ENCODE measurements around the gene PRND. TPM values are rescaled to one million over a fixed set of nuclear protein-coding genes. Genes with fewer than 3 reads are reported as not detected.

The PRND gene
- total RNA-seq, 1 donor from 2014 or later = not detected

DNA sequence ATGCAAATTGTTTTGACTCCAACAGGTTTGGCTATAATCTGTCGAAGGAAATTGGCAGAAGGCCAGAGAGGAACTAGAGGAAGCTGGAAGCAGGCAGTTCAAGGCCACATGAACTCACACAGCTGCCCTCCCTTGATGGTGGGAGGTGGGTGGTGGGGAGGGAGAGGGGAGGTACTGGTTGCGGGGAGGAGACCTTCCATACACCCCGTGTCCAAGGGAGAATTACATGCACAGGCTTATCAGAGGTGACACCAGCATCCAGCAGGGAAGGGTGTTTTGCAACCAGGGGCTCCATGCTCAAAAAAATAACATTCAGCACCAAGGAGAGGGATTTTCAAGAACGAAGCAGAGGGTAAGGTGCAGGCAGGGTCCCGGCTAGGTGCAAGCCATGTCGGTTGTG, 9.1 kb downstream of the PRND start:
- Histone ChIP-seq H3K27ac (replicated peaks) (no peak overlapping the region), H3K9me3 (replicated peaks) (no peaks in the 10 kb centered on the region), H3K4me3 (no peak overlapping the region), H3K4me1 (peaks cover 19% of the 10 kb centered on the region), H3K27me3 (ENCODE audit: low read depth) (no peaks in the 10 kb centered on the region), H3K36me3 (no peaks in the 10 kb centered on the region)
- intact Hi-C loops (cut with micrococcal nuclease) = no loop called here
- no peak for DNase-seq
- TF ChIP-seq, protein P1, sequence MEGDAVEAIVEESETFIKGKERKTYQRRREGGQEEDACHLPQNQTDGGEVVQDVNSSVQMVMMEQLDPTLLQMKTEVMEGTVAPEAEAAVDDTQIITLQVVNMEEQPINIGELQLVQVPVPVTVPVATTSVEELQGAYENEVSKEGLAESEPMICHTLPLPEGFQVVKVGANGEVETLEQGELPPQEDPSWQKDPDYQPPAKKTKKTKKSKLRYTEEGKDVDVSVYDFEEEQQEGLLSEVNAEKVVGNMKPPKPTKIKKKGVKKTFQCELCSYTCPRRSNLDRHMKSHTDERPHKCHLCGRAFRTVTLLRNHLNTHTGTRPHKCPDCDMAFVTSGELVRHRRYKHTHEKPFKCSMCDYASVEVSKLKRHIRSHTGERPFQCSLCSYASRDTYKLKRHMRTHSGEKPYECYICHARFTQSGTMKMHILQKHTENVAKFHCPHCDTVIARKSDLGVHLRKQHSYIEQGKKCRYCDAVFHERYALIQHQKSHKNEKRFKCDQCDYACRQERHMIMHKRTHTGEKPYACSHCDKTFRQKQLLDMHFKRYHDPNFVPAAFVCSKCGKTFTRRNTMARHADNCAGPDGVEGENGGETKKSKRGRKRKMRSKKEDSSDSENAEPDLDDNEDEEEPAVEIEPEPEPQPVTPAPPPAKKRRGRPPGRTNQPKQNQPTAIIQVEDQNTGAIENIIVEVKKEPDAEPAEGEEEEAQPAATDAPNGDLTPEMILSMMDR (IDR thresholded peaks at IDR 0.05; ENCODE audit: borderline replicate concordance) = no peak

DNA sequence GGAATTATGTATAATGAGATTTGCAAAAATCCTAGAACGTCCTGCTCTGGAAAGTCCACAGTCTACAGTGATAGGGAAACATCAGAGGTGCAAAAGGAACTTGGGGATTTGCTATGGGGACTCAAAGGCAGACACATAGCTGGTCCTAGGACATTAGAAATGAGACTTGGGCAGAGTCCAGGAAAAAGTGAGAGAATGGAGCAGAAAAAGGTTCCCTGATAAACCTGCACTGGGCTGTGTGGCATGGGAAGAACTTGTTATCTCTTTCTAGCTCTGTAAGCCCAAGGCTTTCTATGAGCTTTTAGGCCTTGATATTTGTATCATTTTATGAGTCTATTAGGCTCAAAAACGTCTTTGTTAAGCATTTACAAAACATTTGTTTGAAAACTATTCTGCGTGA, 15.2 kb downstream of the PRND start:
- H3K4me1 ChIP-seq = no peaks in the 10 kb centered on the region
- no peaks in the 10 kb centered on the region for H3K9me3 ChIP-seq (replicated peaks)
- no peak overlapping the region for H3K27ac ChIP-seq (replicated peaks)
- H3K4me3 ChIP-seq = no peak overlapping the region
- intact Hi-C loops (cut with micrococcal nuclease) = no loop called here
- no peaks in the 10 kb centered on the region for H3K27me3 ChIP-seq (ENCODE audit: low read depth)
- no peaks in the 10 kb centered on the region for H3K36me3 ChIP-seq
- TF ChIP-seq, protein P1 (IDR thresholded peaks at IDR 0.05; ENCODE audit: borderline replicate concordance) = no peak
- DNase-seq = no peak

GRCh38 chr20:4737857-4738627, 16.3 kb downstream of the PRND start:
- H3K9me3 ChIP-seq (replicated peaks) = no peaks in the 10 kb centered on the region
- no peak overlapping the region for H3K4me3 ChIP-seq
- no peaks in the 10 kb centered on the region for H3K4me1 ChIP-seq
- no peak overlapping the region for H3K27ac ChIP-seq (replicated peaks)
- TF ChIP-seq, protein P1 (IDR thresholded peaks at IDR 0.05; ENCODE audit: borderline replicate concordance) = no peak
- H3K36me3 ChIP-seq = no peaks in the 10 kb centered on the region
- DNase-seq = no peak
- no peaks in the 10 kb centered on the region for H3K27me3 ChIP-seq (ENCODE audit: low read depth)
- intact Hi-C loops (cut with micrococcal nuclease) = no loop called here

DNA sequence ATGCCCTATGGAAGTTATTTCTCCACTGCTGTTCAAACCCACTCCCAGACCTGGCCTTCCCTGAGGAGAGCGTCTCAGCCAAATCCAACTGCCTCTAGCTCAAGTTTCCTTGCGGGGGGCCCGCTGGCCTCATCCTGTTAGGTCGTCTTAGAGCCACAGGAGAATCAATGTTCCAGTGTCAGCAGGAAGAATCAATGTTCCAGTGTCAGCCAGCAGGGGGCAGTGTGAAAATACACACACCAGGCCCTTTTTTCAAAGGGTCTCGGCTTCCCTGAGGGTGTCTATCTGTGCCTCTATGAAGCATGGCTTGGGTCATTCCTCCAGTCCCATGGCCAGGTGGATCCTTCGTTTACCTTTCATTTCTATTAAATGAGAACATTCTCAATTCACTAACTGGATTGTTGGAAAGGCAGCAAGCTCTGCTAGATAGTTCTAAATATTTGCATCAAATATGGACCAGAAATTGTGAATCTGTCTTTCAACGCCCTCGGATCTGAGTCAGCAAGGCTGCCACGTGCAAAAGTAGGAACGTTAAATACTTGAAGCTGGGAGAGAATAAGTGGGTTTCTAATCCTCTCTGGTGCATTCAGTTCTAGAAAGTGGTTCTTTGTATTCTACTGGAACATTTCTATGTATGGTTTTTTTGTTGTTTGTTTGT, 19.2 kb downstream of the PRND start:
- H3K4me3 ChIP-seq = no peak overlapping the region
- intact Hi-C loops (cut with micrococcal nuclease) = no loop called here
- no peaks in the 10 kb centered on the region for H3K9me3 ChIP-seq (replicated peaks)
- H3K36me3 ChIP-seq = no peaks in the 10 kb centered on the region
- TF ChIP-seq, protein P1 (IDR thresholded peaks at IDR 0.05; ENCODE audit: borderline replicate concordance) = peak; percentile 79
- peak; percentile 28 for DNase-seq
- H3K27me3 ChIP-seq (ENCODE audit: low read depth) = peaks cover under 1% of the 10 kb centered on the region
- no peak overlapping the region for H3K27ac ChIP-seq (replicated peaks)
- H3K4me1 ChIP-seq = no peaks in the 10 kb centered on the region

DNA sequence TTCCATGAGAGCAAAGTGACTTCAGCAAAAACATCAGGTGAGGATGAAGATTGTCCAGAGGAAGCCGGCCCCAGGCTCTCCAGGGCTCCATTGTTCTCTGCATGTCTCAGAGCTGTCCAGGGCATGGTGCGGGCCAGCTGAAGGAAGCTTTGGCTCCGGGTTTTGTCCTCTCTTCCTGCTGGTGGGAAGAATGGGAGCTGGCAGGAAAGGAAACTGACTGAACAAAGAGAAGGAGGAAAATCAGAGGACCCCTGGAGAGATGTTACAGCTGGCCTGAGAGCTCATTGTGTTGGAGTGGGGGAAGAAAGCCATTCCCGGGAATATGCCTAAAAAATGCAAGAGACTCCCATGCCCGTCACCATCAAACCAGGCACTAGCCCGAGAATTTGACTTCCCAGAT, 27.1 kb downstream of the PRND start:
- DNase-seq = no peak
- TF ChIP-seq, protein P1 (IDR thresholded peaks at IDR 0.05; ENCODE audit: borderline replicate concordance) = no peak
- Histone ChIP-seq H3K9me3 (replicated peaks) (peaks cover 7% of the 10 kb centered on the region), H3K27ac (replicated peaks) (no peak overlapping the region), H3K36me3 (no peaks in the 10 kb centered on the region), H3K27me3 (ENCODE audit: low read depth) (peaks cover 21% of the 10 kb centered on the region), H3K4me3 (no peak overlapping the region), H3K4me1 (no peaks in the 10 kb centered on the region)
- intact Hi-C loops (cut with micrococcal nuclease) = no loop called here
